Mucosa of descending colon (tissue), 3 donors: ENCODE measurements around the gene RPL26. TPM values are rescaled to one million over a fixed set of nuclear protein-coding genes. Genes with fewer than 3 reads are reported as not detected.
"Not testable (repeated sequence)": the region's sequence is repeated elsewhere in the genome, so short reads cannot be mapped to it uniquely, and the experiment has no call there.

Experiments
- ATAC-seq: fragments of 200-7000 bp; cut with Tn5 transposase; one replicate; pipeline ENCODE4 v1.9.1; 2020; ENCODE audit warnings: mild to moderate bottlenecking, moderate library complexity
- DNase-seq, 3 donors: peaks; one replicate each; pipeline ENCODE4 v3.0.0-alpha.2; 2020
- H3K36me3 ChIP-seq: fragments of 200-600 bp; one replicate; pipeline ENCODE4 v1.8.0; 2021; ENCODE audit warnings: low read depth, mild to moderate bottlenecking
- H3K4me1 ChIP-seq: fragments of 200-600 bp; one replicate; pipeline ENCODE4 v1.8.0; 2021; ENCODE audit warnings: low read depth, mild to moderate bottlenecking
- H3K4me3 ChIP-seq: fragments of 200-600 bp; one replicate; pipeline ENCODE4 v1.8.0; 2021; ENCODE audit warnings: mild to moderate bottlenecking
- H3K9me3 ChIP-seq: fragments of 200-600 bp; one replicate; pipeline ENCODE4 v1.8.0; 2021; ENCODE audit warnings: mild to moderate bottlenecking
- CTCF ChIP-seq: fragments of 200-600 bp; IDR thresholded peaks from one replicate; pipeline ENCODE4 v1.8.0; 2022; ENCODE audit warnings: antibody characterized with exemption, mild to moderate bottlenecking
- intact Hi-C, 2 donors: fragments of 100-400 bp; cut with DNase I in 1 of 2; cut with micrococcal nuclease in 1 of 2; formaldehyde crosslinking; loops; one replicate each; pipeline versions ENCODE4 v1.11.0 to v1.11.1; 2022; cut with DNase I, micrococcal nuclease
- total RNA-seq, 3 donors: library from RNA; stranded (reverse); fragmentation: NEBNext Ultra II Directional in 2 of 3; extraction: Animal tissue kit (Norgen Biotek cat#: 25700) in 2 of 3; gene quantifications; one replicate each; pipeline versions ENCODE4 v1.2.1 to v1.2.4, GENCODE V29; 2021 to 2023
- donor health status: DM: no; HTN: no; CAD: no; lungs with moderate emphysema.
- donor health status: DM: no; HTN: no; CAD: no.
- donor health status: DM: no; HTN: yes; CAD: no.

Gene RPL26
- total RNA-seq, 3 donors from 2014 or later, result 1,217 to 1,361 (median 1,229) TPM

- no peaks in the 10 kb centered on the region for H3K36me3 ChIP-seq
- intact Hi-C loops, result no loop called here
- no peak for ATAC-seq
- H3K4me1 ChIP-seq, result no peaks in the 10 kb centered on the region
- TF ChIP-seq CTCF, result no peak
- DNase-seq, result no peak
- H3K4me3 ChIP-seq, result no peak overlapping the region
- no peaks in the 10 kb centered on the region for H3K9me3 ChIP-seq
Measured at GRCh38 chr17:8406174-8406573, 23.2 kb upstream of the RPL26 start.

- Histone ChIP-seq H3K4me1 (no peaks in the 10 kb centered on the region), H3K9me3 (no peaks in the 10 kb centered on the region), H3K36me3 (no peaks in the 10 kb centered on the region), H3K4me3 (no peak overlapping the region)
- ATAC-seq (peak; percentile 8), DNase-seq (no peak)
- intact Hi-C loops, result no loop called here
- no peak for TF ChIP-seq CTCF
Measured at GRCh38 chr17:8405499-8406016, 22.6 kb upstream of the RPL26 start.

GRCh38 chr17:8402921-8403536 lies 20.0 kb upstream of the RPL26 start:
- intact Hi-C loops, result no loop called here
- no peaks in the 10 kb centered on the region for H3K36me3 ChIP-seq
- ATAC-seq (no peak), DNase-seq (no peak)
- no peak for TF ChIP-seq CTCF
- no peak overlapping the region for H3K4me3 ChIP-seq
- H3K9me3 ChIP-seq, result no peaks in the 10 kb centered on the region
- H3K4me1 ChIP-seq, result no peaks in the 10 kb centered on the region

GRCh38 chr17:8401107-8401506 lies 18.1 kb upstream of the RPL26 start:
- DNase-seq (no peak), ATAC-seq (no peak)
- no peaks in the 10 kb centered on the region for H3K4me1 ChIP-seq
- intact Hi-C loops, result no loop called here
- no peaks in the 10 kb centered on the region for H3K36me3 ChIP-seq
- no peak overlapping the region for H3K4me3 ChIP-seq
- TF ChIP-seq CTCF, result no peak
- H3K9me3 ChIP-seq, result no peaks in the 10 kb centered on the region

GRCh38 chr17:8398980-8399379 lies 16.0 kb upstream of the RPL26 start:
- TF ChIP-seq CTCF, result no peak
- Histone ChIP-seq H3K4me3 (no peak overlapping the region), H3K36me3 (no peaks in the 10 kb centered on the region), H3K4me1 (peaks cover 2% of the 10 kb centered on the region), H3K9me3 (no peaks in the 10 kb centered on the region)
- ATAC-seq, result no peak
- intact Hi-C loops, result no loop called here
- no peak for DNase-seq

- intact Hi-C loops, result no loop called here
- no peak for ATAC-seq
Measured at GRCh38 chr17:8397636-8398035, 14.6 kb upstream of the RPL26 start, which contains the start of gene RNF222. TSS of gene RNF222 (minus strand) at chr17:8397827. CDS start at chr17:8393461, 4,366 bp downstream.

GRCh38 chr17:8394497-8394896 lies 11.5 kb upstream of the RPL26 start:
- H3K9me3 ChIP-seq, H3K4me1 ChIP-seq, H3K36me3 ChIP-seq, ATAC-seq, intact Hi-C loops, DNase-seq, H3K4me3 ChIP-seq: not testable (repeated sequence)

More at GRCh38 chr17:8397636-8398035, 14.6 kb upstream of the RPL26 start, which contains the start of gene RNF222:
- Histone ChIP-seq H3K4me1 (peaks cover 4% of the 10 kb centered on the region), H3K36me3 (no peaks in the 10 kb centered on the region), H3K9me3 (no peaks in the 10 kb centered on the region), H3K4me3 (no peak within 1 kb of the TSS)
- no peak for TF ChIP-seq CTCF
- DNase-seq, result no peak
